HL-60 (cell line): ENCODE data around the gene SPDEF.

Experiments
- DNase-seq, 2 experiments: peaks; one replicate each; pipeline ENCODE4 v3.0.0-alpha.2; 2010 to 2020; ENCODE audit warnings: low read depth in 1 of 2, low spot score in 1 of 2
- H3K27ac ChIP-seq: fragments of 250-450 bp; sonication (Bioruptor Pico); replicated peaks from 2 replicates; pipeline ENCODE4 v1.5.1; 2020; ENCODE audit warnings: mild to moderate bottlenecking, moderate library complexity
- H3K27me3 ChIP-seq: fragments of 250-450 bp; sonication (Bioruptor Pico); 2 replicates; pipeline ENCODE4 v1.5.1; 2021; ENCODE audit warnings: mild to moderate bottlenecking, moderate library complexity; ENCODE audit not compliant: insufficient read depth, poor library complexity, severe bottlenecking
- H3K4me3 ChIP-seq: replicated peaks from 2 replicates; pipeline ENCODE4 v1.5.1; 2011; ENCODE audit warnings: mild to moderate bottlenecking, control low read depth, low read length; ENCODE audit not compliant: insufficient read depth
- GABPA ChIP-seq: IDR thresholded peaks from 2 replicates; pipeline ENCODE4 v1.6.1; 2012; ENCODE audit warnings: low read depth
- POLR2AphosphoS5 ChIP-seq: IDR thresholded peaks from 2 replicates; pipeline ENCODE4 v1.6.1; 2012; ENCODE audit warnings: low read depth
- SPI1 ChIP-seq: IDR thresholded peaks from 2 replicates; pipeline ENCODE4 v1.6.1; 2012; ENCODE audit warnings: low read depth, mild to moderate bottlenecking, borderline replicate concordance
- TF ChIP-seq, protein P1 (sequence below): IDR thresholded peaks from one replicate; pipeline ENCODE4 v1.5.1; 2011; ENCODE audit warnings: low read length, control low read depth, inconsistent platforms; ENCODE audit not compliant: insufficient read depth
- TF ChIP-seq, protein P2 (sequence below): IDR thresholded peaks from 2 replicates; pipeline ENCODE4 v1.6.1; 2012; ENCODE audit warnings: low read depth; ENCODE audit not compliant: insufficient replicate concordance

Gene SPDEF

DNA sequence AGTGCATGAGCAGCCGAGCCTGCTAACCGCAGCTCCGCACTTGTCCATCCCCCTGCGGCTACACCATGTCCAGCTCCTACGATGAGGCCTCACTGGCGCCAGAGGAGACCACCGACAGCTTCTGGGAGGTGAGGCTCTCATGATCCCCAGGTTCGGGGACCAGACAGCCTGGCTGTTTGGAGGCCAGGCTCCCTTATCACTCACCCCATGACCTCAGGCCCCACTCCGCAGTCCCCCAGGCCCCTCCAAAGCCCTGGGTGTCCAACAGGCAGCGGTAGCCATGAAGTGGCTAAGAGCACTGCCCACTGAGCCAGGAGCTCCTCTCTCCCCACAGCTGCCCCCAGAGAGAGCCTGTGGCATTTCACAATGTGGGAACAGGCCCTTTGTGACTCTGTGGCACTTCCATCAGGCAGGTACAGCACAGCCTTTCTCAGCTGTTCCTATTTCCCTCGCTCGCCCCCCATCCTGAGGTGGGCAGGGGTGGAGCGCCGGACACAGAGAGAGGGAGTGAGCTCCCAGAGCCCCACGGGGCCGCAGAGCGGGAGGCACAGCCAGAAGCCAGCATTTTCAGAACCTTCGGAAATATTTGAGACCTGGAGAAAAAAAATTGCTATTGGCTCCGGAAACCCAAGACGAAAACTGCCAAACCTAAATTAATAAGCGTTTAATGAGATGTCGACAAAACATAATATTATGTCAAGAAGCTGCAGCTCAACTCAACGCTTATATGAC lies 29.7 kb downstream of the SPDEF start:
- Histone ChIP-seq H3K27ac (no peak overlapping the region), H3K4me3 (no peak overlapping the region), H3K27me3 (no peaks in the 10 kb centered on the region)
- TF ChIP-seq SPI1 = no peak
- no peak for TF ChIP-seq GABPA
- DNase-seq = no peak

DNA sequence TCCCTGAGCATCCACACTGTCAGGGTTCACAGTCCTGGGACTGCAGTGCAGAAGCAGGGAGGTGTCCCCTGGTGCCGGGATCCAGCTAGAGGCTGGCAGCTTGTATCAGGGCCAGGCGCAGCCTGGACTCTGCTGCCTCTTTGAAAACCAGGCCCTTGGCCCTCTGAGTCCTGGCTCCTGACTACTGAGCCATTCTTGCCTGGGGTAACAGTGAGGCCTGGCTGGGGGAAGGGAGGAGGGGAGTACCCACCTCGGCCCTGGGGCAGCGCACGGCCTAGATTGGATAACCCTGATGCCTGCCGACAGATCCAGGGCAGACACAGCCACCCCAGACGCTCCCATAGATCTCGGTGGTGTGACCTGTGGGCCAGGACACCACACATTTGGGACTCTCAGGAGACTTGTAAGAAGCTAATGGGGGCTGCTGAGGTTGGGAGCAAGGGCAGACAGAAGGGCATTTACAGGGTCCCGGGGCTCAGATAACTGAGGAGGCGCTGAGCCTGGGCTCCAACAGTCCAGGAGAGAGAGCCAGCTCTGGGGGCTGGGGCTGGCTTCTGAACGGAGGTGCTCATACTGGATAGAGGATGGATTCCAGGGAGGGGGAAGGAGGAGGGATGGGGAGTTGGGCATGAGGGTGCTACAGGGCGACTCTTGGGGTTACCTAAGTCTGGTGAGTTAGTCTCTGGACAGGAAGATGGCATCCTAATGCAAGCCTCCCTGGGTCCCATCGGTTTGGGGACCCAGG lies 30.5 kb downstream of the SPDEF start:
- TF ChIP-seq SPI1 = no peak
- TF ChIP-seq, protein P1, sequence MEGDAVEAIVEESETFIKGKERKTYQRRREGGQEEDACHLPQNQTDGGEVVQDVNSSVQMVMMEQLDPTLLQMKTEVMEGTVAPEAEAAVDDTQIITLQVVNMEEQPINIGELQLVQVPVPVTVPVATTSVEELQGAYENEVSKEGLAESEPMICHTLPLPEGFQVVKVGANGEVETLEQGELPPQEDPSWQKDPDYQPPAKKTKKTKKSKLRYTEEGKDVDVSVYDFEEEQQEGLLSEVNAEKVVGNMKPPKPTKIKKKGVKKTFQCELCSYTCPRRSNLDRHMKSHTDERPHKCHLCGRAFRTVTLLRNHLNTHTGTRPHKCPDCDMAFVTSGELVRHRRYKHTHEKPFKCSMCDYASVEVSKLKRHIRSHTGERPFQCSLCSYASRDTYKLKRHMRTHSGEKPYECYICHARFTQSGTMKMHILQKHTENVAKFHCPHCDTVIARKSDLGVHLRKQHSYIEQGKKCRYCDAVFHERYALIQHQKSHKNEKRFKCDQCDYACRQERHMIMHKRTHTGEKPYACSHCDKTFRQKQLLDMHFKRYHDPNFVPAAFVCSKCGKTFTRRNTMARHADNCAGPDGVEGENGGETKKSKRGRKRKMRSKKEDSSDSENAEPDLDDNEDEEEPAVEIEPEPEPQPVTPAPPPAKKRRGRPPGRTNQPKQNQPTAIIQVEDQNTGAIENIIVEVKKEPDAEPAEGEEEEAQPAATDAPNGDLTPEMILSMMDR = no peak
- no peak for TF ChIP-seq GABPA
- TF ChIP-seq, protein P2, sequence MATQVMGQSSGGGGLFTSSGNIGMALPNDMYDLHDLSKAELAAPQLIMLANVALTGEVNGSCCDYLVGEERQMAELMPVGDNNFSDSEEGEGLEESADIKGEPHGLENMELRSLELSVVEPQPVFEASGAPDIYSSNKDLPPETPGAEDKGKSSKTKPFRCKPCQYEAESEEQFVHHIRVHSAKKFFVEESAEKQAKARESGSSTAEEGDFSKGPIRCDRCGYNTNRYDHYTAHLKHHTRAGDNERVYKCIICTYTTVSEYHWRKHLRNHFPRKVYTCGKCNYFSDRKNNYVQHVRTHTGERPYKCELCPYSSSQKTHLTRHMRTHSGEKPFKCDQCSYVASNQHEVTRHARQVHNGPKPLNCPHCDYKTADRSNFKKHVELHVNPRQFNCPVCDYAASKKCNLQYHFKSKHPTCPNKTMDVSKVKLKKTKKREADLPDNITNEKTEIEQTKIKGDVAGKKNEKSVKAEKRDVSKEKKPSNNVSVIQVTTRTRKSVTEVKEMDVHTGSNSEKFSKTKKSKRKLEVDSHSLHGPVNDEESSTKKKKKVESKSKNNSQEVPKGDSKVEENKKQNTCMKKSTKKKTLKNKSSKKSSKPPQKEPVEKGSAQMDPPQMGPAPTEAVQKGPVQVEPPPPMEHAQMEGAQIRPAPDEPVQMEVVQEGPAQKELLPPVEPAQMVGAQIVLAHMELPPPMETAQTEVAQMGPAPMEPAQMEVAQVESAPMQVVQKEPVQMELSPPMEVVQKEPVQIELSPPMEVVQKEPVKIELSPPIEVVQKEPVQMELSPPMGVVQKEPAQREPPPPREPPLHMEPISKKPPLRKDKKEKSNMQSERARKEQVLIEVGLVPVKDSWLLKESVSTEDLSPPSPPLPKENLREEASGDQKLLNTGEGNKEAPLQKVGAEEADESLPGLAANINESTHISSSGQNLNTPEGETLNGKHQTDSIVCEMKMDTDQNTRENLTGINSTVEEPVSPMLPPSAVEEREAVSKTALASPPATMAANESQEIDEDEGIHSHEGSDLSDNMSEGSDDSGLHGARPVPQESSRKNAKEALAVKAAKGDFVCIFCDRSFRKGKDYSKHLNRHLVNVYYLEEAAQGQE = no peak
- TF ChIP-seq POLR2AphosphoS5 = no peak
- no peak for DNase-seq
- no peak overlapping the region for H3K27ac ChIP-seq
- H3K4me3 ChIP-seq = no peak overlapping the region
- H3K27me3 ChIP-seq = no peaks in the 10 kb centered on the region

DNA sequence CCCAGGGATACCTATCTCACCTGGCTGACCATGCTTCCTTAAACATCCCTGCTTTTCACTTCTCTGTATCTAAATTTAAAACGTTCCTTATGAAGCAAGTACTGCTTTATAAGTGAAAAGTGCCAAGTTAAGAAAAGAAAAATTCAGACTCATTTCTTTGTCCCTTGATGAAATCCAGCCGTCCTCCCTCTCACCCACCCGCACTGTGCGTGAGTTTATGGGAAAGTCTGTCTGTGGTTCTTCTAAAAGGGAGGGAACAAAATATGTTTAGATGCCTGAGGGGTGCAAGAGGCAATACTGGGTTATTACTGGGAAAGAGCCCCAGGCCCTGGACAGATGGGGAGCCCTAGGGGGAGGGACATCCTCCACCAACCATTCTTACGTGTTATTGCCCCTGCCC lies 31.2 kb downstream of the SPDEF start:
- no peak for DNase-seq
- H3K27me3 ChIP-seq = no peaks in the 10 kb centered on the region
- TF ChIP-seq, protein P2 = no peak
- TF ChIP-seq, protein P1 = no peak
- TF ChIP-seq SPI1 (no peak), POLR2AphosphoS5 (no peak), GABPA (no peak)

DNA sequence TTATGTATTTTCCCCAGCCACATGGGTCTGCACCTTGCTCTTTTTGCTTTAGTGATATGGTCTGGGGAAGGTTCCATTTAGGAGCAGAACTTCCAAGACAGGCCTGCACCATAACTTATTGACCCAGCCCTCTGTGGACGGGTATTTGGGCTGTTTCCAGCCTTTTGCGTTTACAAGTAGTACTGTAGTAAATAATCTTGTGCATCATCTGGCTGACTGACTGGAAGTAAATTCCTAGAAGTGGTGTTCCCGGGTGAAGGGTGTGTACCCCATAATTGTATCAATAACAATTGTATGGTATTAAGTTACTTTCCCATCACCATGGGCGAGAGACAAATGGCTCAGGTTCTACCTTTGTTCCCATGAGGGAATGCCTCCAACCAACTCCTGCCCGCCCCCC lies 31.6 kb downstream of the SPDEF start:
- no peak overlapping the region for H3K4me3 ChIP-seq
- TF ChIP-seq POLR2AphosphoS5 (no peak), GABPA (no peak), SPI1 (no peak)
- TF ChIP-seq, protein P1 = no peak
- TF ChIP-seq, protein P2 = no peak
- no peaks in the 10 kb centered on the region for H3K27me3 ChIP-seq
- no peak for DNase-seq
- no peak overlapping the region for H3K27ac ChIP-seq

More for the DNA sequence above, 31.2 kb downstream of the SPDEF start:
- Histone ChIP-seq H3K27ac (no peak overlapping the region), H3K4me3 (no peak overlapping the region)
